Suprapubic skin (tissue), 3 donors: Measurements from ENCODE around the gene STAT1.

ENCODE experiments used
- POLR2A ChIP-seq, 2 donors: fragments of 450-650 bp; IDR thresholded peaks; one replicate each; pipeline ENCODE4 v1.6.1; 2017; ENCODE audit warnings: antibody characterized with exemption in 2 of 2, mild to moderate bottlenecking in 2 of 2, moderate library complexity in 2 of 2
- TF ChIP-seq, protein P1 (sequence below), 2 donors: fragments of 200-600 bp in 1 of 2; fragments of 450-650 bp in 1 of 2; sonication (generic) in 1 of 2; IDR thresholded peaks; one replicate each; pipeline ENCODE4 v1.5.1; 2016 to 2019; ENCODE audit warnings: antibody characterized with exemption in 2 of 2, mild to moderate bottlenecking in 1 of 2, moderate library complexity in 1 of 2

DNA sequence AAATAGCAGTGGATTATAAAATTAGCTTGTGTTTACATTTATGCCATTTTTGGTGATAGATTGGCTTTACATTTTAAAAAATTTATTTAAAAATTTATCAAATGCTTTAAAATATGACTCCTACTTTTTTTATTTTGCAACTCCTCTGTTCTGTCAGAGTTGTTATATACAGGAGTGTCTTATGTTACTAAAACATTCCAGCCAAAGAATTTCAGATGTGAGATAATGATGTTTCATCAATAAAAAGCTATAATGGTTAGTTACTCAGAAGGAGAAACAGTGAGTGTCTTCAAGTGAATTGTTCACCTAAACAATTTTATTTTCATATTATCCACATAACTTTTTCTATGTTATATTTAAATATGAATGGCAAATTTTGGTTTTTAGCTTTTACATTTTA, 80.6 kb downstream of the STAT1 start:
- no peak for TF ChIP-seq POLR2A (IDR thresholded peaks at IDR 0.05)
- TF ChIP-seq, protein P1, sequence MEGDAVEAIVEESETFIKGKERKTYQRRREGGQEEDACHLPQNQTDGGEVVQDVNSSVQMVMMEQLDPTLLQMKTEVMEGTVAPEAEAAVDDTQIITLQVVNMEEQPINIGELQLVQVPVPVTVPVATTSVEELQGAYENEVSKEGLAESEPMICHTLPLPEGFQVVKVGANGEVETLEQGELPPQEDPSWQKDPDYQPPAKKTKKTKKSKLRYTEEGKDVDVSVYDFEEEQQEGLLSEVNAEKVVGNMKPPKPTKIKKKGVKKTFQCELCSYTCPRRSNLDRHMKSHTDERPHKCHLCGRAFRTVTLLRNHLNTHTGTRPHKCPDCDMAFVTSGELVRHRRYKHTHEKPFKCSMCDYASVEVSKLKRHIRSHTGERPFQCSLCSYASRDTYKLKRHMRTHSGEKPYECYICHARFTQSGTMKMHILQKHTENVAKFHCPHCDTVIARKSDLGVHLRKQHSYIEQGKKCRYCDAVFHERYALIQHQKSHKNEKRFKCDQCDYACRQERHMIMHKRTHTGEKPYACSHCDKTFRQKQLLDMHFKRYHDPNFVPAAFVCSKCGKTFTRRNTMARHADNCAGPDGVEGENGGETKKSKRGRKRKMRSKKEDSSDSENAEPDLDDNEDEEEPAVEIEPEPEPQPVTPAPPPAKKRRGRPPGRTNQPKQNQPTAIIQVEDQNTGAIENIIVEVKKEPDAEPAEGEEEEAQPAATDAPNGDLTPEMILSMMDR (IDR thresholded peaks at IDR 0.05): no peak
